Mucosa of descending colon (tissue), 3 donors: ENCODE measurements around the gene VIT. TPM values are rescaled to one million over a fixed set of nuclear protein-coding genes. Genes with fewer than 3 reads are reported as not detected.

Source experiments
- ATAC-seq: fragments of 200-7000 bp; cut with Tn5 transposase; one replicate; pipeline ENCODE4 v1.9.1; 2020; ENCODE audit warnings: mild to moderate bottlenecking, moderate library complexity
- DNase-seq, 3 donors: peaks; one replicate each; pipeline ENCODE4 v3.0.0-alpha.2; 2020
- H3K36me3 ChIP-seq: fragments of 200-600 bp; one replicate; pipeline ENCODE4 v1.8.0; 2021; ENCODE audit warnings: low read depth, mild to moderate bottlenecking
- H3K4me1 ChIP-seq: fragments of 200-600 bp; one replicate; pipeline ENCODE4 v1.8.0; 2021; ENCODE audit warnings: low read depth, mild to moderate bottlenecking
- H3K4me3 ChIP-seq: fragments of 200-600 bp; one replicate; pipeline ENCODE4 v1.8.0; 2021; ENCODE audit warnings: mild to moderate bottlenecking
- H3K9me3 ChIP-seq: fragments of 200-600 bp; one replicate; pipeline ENCODE4 v1.8.0; 2021; ENCODE audit warnings: mild to moderate bottlenecking
- intact Hi-C, 2 donors: fragments of 100-400 bp; cut with DNase I in 1 of 2; cut with micrococcal nuclease in 1 of 2; formaldehyde crosslinking; loops; one replicate each; pipeline versions ENCODE4 v1.11.0 to v1.11.1; 2022; cut with DNase I, micrococcal nuclease
- total RNA-seq, 3 donors: library from RNA; stranded (reverse); fragmentation: NEBNext Ultra II Directional in 2 of 3; extraction: Animal tissue kit (Norgen Biotek cat#: 25700) in 2 of 3; gene quantifications; one replicate each; pipeline versions ENCODE4 v1.2.1 to v1.2.4, GENCODE V29; 2021 to 2023
- TF ChIP-seq, protein P1 (sequence below): fragments of 200-600 bp; IDR thresholded peaks from one replicate; pipeline ENCODE4 v1.8.0; 2022; ENCODE audit warnings: antibody characterized with exemption, mild to moderate bottlenecking
- donor health status: DM: no; HTN: no; CAD: no; lungs with moderate emphysema.
- donor health status: DM: no; HTN: no; CAD: no.
- donor health status: DM: no; HTN: yes; CAD: no.

VIT gene
- total RNA-seq, 3 donors from 2014 or later, result 1.3 to 3.5 TPM; not detected in 1

GRCh38 chr2:36777272-36777671, 80.8 kb downstream of the VIT start:
- no peak for ATAC-seq
- intact Hi-C loops, result no loop called here

GRCh38 chr2:36777788-36778187, 81.3 kb downstream of the VIT start:
- DNase-seq, result no peak
- Histone ChIP-seq H3K4me1 (no peaks in the 10 kb centered on the region), H3K9me3 (no peaks in the 10 kb centered on the region), H3K4me3 (no peak overlapping the region), H3K36me3 (no peaks in the 10 kb centered on the region)
- ATAC-seq, result no peak
- intact Hi-C loops, result no loop called here
- TF ChIP-seq, protein P1, sequence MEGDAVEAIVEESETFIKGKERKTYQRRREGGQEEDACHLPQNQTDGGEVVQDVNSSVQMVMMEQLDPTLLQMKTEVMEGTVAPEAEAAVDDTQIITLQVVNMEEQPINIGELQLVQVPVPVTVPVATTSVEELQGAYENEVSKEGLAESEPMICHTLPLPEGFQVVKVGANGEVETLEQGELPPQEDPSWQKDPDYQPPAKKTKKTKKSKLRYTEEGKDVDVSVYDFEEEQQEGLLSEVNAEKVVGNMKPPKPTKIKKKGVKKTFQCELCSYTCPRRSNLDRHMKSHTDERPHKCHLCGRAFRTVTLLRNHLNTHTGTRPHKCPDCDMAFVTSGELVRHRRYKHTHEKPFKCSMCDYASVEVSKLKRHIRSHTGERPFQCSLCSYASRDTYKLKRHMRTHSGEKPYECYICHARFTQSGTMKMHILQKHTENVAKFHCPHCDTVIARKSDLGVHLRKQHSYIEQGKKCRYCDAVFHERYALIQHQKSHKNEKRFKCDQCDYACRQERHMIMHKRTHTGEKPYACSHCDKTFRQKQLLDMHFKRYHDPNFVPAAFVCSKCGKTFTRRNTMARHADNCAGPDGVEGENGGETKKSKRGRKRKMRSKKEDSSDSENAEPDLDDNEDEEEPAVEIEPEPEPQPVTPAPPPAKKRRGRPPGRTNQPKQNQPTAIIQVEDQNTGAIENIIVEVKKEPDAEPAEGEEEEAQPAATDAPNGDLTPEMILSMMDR, result no peak

More at GRCh38 chr2:36777272-36777671, 80.8 kb downstream of the VIT start:
- TF ChIP-seq, protein P1, result no peak
- Histone ChIP-seq H3K36me3 (no peaks in the 10 kb centered on the region), H3K4me1 (no peaks in the 10 kb centered on the region), H3K9me3 (no peaks in the 10 kb centered on the region), H3K4me3 (no peak overlapping the region)
- DNase-seq, result no peak

GRCh38 chr2:36779462-36779861, 83.0 kb downstream of the VIT start:
- H3K4me3 ChIP-seq, result no peak overlapping the region
- H3K36me3 ChIP-seq, result no peaks in the 10 kb centered on the region
- TF ChIP-seq, protein P1, result no peak
- intact Hi-C loops, result no loop called here
- no peaks in the 10 kb centered on the region for H3K4me1 ChIP-seq
- H3K9me3 ChIP-seq, result no peaks in the 10 kb centered on the region
- ATAC-seq, result no peak
- no peak for DNase-seq

- H3K4me1 ChIP-seq, result peaks cover 4% of the 10 kb centered on the region
- TF ChIP-seq, protein P1, result peak; percentile 64
- peak in 1 of 3 donors; percentile 36 for DNase-seq
- H3K9me3 ChIP-seq, result no peaks in the 10 kb centered on the region
- intact Hi-C loops, result no loop called here
- H3K4me3 ChIP-seq, result no peak overlapping the region
- H3K36me3 ChIP-seq, result no peaks in the 10 kb centered on the region
- peak; percentile 61 for ATAC-seq
Observed at GRCh38 chr2:36780231-36780839, 83.8 kb downstream of the VIT start.

DNA sequence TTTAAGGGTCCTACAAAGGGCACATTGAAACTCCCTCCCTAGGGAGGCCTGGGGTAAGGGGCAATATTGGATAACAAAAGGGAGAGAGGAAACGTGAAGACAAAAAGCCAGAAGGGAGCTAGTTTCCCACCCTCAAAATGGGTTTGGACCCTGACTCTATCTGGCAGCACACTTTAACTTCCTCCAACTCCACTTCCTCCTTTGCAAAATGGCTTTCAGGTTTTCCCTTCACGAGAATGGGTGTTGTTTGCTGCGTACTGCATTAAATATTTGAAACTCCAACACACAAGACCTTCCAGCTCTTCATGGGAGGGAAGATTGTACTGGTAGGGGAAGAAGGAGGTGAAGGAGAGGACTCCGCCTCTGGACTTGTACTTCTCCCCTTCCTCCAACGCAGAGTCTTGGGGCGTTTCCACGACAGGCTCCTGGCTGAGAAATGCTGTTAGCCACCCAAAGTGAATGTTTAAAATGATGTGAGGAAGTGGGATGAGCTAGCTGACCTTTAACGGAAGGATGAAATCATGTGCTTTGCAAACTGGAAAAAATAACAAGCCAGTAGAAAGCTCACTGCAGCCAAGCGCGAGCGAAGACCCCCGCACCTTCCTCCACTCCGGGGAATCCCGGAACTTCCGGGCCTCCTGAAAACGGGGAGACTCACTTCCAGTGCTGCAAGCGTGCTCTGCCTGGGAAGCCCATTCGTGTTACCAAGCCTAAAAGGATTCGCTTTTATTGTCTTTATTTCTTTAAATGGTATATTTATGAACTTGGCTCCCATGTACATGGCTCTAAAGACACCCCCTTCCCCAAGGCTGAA, 85.6 kb downstream of the VIT start:
- intact Hi-C loops, result no loop called here
- peaks cover 4% of the 10 kb centered on the region for H3K4me1 ChIP-seq
- ATAC-seq (no peak), DNase-seq (no peak)
- no peaks in the 10 kb centered on the region for H3K36me3 ChIP-seq
- TF ChIP-seq, protein P1, result no peak
- H3K9me3 ChIP-seq, result no peaks in the 10 kb centered on the region
- H3K4me3 ChIP-seq, result no peak overlapping the region
